Activated CD8-positive, alpha-beta memory T cell treated with anti-CD3 and anti-CD28 coated beads for 36 hours (primary cell): ENCODE data around the gene CROCC. TPM values are rescaled to one million over a fixed set of nuclear protein-coding genes. Genes with fewer than 3 reads are reported as not detected.

Experiments used
- CTCF ChIA-PET: fragments of 350-600 bp; sonication (Branson Sonifier 250); formaldehyde crosslinking; loops from one replicate; lab custom pipeline; 2021; ENCODE audit warnings: antibody characterized with exemption; lab: Charles Lee
- POLR2A ChIA-PET: fragments of 350-600 bp; sonication (Branson Sonifier 250); formaldehyde crosslinking; loops from one replicate; lab custom pipeline; 2021; ENCODE audit warnings: antibody characterized with exemption; lab: Charles Lee
- total RNA-seq, 2 experiments: library from RNA; stranded (reverse); gene quantifications; one replicate each; pipeline ENCODE4 v1.2.3, GENCODE V29; 2021

The CROCC gene
- total RNA-seq, 2 experiments from 2014 or later: 20.4 to 21.4 TPM

DNA sequence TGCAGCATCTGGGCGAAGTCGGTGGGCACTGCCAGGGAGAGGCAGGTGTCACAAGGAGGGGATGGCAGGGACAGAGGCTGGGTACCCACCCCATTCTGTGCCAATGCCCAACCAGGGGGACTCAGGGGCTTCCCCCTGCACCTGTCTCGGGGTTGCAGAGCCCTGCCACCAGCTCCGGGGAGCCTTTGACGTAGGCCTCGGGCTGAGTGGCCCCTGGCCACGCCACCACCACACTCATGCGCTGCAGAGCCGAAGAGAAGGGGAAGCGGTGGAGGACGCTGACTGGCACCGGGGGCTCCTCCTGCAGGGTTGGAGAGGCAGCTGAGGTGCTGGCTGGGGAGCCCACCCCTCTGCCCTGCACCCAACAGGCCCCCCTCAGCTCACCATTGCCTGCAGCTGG is 70.4 kb downstream of the CROCC start:
- ChIA-PET POLR2A (interaction anchor here (0.7 kb wide), 1 partner anchor 9 kb away, joined by 4 read pairs; no protein-coding TSS in a partner anchor), CTCF (no interaction called here)

DNA sequence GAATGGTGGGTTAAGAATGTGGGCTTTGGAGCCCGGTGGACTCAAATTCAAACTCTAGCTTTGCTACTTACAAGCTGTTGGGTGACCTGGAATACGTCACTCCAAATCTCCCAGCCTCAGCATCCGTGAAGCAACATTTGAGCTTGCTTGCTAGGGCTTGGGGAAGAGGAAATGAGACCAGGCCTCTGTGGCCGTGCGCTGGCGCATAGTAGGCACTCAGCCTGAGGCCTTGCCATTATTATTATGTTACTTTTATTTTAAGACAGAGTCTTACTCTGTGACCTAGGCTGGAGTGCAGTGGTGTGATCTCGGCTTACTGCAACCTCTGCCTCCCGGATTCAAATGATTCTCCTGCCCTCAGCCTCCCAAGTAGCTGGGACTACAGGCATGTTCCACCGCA is 70.9 kb downstream of the CROCC start:
- POLR2A ChIA-PET: interaction anchor here (0.7 kb wide), 1 partner anchor 8 kb away, joined by 4 read pairs; no protein-coding TSS in a partner anchor

DNA sequence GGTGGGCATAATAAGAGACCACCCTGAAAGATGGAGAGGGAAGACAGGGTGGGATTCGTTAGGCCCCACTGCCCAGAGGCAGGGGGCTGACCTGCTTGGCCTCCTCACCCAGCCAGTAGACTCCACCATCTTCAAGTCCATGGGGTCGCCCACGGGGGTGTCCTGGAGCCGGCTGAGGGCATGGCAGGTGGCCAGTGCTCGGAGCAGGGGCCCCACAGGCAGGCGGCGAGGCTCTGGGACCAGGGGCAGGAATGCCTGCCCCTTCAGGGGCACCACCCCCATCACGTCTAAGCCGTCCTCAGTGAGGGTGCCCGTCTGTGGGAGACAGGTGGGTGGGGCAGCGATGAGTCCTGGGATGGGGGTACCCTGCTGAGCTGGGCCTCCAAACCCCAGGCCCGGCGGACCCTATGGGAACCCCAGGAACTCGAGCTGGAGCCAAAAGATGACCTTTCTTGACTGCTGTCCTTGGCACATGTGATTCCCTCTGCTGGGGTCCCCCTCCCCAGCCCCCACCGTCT is 71.8 kb downstream of the CROCC start:
- CTCF ChIA-PET: no interaction called here

More for the DNA sequence above, 70.9 kb downstream of the CROCC start:
- CTCF ChIA-PET: interaction anchor here (0.5 kb wide), 1 partner anchor 29 kb away, joined by 5 read pairs; no protein-coding TSS in a partner anchor

DNA sequence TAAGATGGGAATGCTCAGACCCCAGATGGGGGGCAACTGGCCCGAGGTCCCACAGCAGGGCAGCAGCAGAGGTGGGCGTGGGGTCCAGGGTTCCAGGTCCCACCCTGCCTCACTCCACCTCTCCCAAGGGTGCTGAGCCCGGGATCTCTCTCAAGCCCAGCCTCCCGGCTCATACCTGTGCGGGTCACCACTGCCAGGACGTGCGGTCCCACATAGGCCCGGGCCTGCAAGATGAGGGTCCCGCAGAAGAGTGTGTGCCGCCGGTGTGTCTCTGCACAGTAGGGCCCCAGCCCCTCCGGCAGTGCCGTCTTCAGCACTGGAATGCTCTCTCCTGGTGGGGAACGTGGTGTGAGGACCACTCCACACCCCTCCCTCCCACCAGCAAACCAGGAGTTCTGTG is 75.1 kb downstream of the CROCC start:
- ChIA-PET POLR2A (no interaction called here), CTCF (interaction anchor here (0.6 kb wide), 1 partner anchor 40 kb away, joined by 4 read pairs; no protein-coding TSS in a partner anchor)

More for the DNA sequence above, 71.8 kb downstream of the CROCC start:
- POLR2A ChIA-PET: no interaction called here

DNA sequence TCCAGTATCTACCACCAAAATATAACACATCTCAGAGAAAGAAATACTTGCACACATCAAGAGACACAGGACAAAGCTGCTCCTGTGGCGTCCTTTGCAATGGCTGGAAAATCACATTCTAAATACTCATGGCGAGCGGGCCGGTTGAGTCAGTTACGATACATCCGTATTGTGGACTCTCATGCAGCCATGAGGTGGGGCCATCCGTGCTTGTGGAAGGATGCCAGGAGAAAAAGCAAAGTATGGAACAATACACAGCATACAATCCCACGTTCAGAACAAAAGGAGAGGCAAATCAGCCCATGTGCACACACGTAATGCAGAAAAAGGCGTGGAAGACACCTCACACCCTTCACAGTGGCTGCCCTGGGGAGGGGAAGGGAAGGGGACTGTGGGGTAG is 76.9 kb downstream of the CROCC start:
- ChIA-PET CTCF (interaction anchor here (0.6 kb wide), 1 partner anchor 33 kb away, joined by 4 read pairs; no protein-coding TSS in a partner anchor), POLR2A (no interaction called here)

DNA sequence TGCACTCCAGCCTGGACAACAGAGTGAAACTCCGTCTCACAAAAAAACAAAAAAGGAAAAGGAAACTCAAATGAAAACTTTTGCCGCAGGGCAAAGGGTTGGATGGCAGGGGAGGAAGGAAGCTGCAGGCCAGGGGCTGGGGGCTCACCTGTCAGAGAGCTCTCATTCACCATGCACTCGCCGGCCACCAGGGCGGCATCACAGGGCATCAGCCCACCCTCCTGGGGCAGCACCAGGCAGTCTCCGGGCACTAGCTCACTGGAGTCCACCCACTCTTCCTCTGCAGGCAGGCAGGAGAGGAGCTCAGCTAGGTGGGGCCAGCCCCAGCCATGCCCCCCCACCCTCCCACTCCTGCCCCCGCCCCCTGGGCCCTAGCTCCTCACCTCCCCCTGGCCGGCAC is 78.1 kb downstream of the CROCC start:
- CTCF ChIA-PET: no interaction called here
- POLR2A ChIA-PET: no interaction called here

DNA sequence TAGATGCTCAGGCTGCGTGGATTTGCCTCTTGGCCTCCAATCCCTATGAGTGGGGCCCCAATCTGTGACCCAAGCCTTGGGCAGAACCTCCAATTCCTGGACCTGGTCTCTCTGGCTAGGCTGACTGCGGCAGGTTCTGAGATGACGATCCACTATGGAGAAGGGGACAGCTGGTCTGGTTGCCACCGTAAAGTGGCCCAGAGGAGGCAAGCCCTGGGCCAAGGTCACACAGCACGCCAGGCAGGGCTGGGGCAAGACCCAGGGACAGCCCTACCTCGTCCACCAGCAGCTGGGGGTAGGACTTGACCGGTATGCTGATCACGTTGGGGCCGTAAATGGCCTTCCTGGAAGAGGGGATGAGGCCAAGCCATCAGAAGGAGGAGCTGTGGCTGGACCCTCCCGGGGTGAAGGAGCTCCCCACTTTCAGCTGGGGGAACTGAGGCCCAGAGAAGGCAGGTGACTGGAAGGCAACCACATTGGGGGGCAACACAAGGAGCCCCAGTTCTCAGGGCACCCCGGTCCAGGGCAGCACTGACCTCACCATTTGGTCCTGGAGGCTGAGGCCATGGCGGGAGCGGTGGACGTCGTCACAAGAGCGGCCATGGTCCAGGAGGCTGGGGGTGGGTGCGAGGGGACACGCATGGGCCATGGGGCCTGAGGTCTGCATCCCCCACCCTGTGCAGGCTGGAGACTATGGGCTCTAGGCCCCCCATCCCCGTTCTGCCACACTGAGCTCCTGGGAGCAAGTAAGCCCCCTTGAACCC is 80.2 kb downstream of the CROCC start:
- ChIA-PET POLR2A (interaction anchor here (0.6 to 0.8 kb wide), 2 partner anchors 10 to 74 kb away, joined by 3 to 4 read pairs; no protein-coding TSS in a partner anchor), CTCF (no interaction called here)

DNA sequence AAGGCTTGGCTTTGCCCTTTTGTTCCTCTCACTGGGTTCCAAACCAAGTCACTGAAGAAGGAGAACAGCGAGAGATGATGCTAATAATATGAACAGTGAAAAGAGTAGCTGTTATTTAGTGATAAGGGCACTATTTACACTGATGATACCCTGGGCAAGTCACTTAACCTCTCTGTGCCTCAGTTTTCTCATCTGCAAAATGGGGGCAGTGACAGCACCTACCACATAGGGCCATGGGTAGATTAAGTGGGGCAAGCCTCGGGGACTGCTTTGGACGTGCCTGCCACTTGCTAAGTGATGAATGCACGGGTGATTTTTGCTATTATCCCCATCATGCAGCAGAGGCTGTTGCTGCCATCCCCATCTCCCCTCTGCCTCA is 80.8 kb downstream of the CROCC start:
- POLR2A ChIA-PET: no interaction called here
- CTCF ChIA-PET: no interaction called here

DNA sequence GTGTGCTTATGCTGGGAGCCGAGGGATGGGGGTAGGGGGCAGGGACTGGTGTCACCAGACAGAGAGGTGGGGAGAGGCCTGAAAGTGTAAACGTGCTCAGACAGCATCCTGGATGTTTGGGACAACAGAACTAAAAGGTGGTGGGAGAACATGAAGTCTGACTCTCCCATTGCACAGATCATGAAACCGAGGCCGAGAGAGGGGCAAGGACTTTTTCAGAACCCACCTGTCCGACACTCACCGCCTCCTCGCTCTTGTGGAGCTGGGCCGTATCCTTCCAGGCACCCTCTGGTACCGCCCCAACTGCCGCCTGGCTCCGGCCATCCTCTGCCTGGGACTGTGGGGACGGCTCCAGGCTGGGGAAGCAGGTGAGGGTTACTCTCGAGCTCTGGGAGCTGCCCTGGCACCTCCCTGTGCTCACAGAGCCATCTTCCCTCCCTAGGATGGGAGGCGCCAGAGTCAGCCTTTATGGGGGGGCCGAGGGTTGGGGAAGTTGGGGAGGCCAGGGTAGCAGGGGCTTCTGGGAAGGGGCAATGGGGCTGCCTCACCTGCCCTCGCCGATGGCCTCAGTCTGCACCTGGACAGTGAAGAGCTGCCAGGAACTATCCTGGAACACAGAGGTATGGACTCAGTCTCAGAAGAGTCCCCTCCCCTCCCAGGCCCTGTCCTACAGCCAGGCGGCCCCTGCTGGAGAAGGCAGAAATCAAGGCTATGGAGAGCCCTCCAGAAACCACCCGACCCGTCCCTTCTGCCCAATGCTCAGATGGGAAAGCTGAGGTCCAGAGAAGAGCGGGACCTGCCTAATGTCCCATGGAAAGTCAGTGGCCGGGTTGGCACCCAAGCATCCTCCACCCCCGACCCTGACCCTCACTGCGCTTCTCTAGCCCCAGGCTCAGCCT is 83.0 kb downstream of the CROCC start:
- ChIA-PET CTCF (interaction anchor here (1.0 kb wide), 1 partner anchor 53 kb away, joined by 3 read pairs; no protein-coding TSS in a partner anchor), POLR2A (no interaction called here)

DNA sequence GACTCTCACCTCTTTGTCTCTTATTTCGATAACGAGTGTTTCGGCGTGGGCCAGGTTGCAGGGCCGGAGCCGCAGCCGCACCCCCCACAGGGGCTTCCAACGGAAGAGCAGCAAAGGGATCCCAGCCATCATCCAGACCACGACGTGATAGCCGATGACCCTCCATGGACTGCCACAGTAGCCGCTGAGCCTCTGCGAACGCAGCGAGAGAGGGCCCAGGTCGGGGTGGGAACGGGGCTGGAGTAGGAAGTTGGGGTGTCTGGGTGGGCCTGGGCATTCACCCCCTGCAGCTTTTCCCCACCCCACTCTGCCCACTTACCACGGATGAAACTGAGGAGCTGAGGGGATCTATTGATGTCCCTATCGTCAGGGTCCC is 83.6 kb downstream of the CROCC start:
- ChIA-PET POLR2A (no interaction called here), CTCF (no interaction called here)

DNA sequence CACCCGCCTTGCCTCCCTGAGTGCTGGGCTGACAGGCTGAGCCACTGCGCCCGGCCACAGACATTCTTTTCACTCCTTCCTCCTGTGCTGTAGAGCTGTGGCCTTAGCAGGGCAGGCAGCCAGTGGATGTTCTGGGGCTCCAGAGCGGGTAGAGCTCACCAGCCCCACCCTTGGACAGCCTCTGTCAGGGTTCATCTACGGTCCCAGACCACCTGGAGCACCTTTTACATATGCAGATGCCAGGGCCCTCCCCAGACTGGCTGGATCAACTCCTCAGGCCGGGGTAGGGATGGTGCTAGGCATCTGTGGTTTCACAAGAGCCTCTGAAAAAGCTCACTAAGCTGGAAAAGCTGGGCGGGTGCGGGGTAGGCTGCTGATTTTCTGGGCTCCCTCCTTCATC is 85.4 kb downstream of the CROCC start:
- CTCF ChIA-PET: no interaction called here

DNA sequence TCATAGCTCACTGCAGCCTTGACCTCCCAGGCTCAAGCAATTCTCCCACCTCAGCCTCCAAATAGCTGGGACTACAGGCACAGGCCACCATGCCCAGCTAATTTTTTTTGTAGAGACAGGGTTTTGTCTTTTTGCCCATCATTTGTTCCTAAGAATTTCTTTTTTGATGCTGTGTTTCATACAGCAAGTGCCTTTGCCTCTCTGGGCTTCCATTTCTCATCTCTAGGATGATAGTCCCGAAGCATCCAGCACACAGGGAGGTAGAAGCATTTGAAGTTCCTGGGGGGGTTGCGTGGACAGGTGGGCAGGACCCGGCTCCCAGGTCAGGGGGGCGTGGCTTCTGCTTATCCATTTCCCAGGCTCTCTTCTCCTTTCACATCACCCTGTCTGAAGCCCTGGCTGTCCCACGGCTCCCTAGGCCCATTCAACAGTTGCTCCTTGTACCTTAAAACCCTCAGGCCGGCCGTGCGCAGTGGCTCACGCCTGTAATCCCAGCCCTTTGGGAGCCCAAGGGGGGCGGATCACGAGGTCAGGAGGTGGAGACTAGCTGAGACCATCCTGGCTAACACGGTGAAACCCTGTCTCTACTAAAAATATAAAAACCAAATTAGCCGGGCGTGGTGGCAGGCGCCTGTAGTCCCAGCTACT is 86.6 kb downstream of the CROCC start:
- ChIA-PET POLR2A (no interaction called here), CTCF (no interaction called here)

More for the DNA sequence above, 85.4 kb downstream of the CROCC start:
- POLR2A ChIA-PET: no interaction called here

DNA sequence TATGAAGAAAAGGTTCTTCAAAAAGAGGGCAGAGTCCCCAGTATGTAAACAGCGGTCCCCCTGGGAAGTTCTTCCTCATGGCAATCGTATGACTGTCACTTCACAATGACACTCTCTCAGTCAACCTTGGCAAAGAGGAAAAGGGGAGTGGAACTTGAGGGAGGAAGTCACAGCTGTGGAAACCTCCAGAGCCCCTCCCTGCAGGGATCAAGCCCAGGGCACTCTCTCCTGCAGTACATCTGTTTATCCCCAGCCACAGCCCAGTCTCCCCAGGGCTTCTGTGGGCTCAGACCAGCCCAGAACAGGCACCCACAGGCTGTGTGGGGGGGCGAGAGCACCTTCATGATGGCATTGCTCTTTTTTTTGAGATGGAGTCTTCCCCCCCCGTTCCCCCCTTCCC is 88.0 kb downstream of the CROCC start:
- POLR2A ChIA-PET: interaction anchor here (0.6 kb wide), 1 partner anchor 56 kb away, joined by 3 read pairs; no protein-coding TSS in a partner anchor
- CTCF ChIA-PET: no interaction called here

DNA sequence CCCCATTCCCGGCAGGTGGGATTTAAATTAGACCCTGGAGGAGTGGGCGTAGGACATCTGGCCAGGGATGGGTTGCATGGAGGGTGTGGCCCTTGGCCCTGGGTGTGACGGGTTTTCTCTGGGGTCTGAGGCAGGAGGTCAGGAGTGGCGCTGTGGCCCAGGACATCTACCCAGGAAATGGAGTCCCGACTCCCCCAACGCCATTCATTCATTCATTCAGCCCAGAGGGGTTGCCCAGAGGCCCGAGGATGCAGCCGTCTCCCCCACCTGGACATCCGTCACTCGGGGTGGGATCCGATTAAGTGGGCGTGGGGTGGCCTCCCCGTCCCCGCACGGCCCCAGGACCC is 89.3 kb downstream of the CROCC start:
- CTCF ChIA-PET: no interaction called here
- POLR2A ChIA-PET: no interaction called here

DNA sequence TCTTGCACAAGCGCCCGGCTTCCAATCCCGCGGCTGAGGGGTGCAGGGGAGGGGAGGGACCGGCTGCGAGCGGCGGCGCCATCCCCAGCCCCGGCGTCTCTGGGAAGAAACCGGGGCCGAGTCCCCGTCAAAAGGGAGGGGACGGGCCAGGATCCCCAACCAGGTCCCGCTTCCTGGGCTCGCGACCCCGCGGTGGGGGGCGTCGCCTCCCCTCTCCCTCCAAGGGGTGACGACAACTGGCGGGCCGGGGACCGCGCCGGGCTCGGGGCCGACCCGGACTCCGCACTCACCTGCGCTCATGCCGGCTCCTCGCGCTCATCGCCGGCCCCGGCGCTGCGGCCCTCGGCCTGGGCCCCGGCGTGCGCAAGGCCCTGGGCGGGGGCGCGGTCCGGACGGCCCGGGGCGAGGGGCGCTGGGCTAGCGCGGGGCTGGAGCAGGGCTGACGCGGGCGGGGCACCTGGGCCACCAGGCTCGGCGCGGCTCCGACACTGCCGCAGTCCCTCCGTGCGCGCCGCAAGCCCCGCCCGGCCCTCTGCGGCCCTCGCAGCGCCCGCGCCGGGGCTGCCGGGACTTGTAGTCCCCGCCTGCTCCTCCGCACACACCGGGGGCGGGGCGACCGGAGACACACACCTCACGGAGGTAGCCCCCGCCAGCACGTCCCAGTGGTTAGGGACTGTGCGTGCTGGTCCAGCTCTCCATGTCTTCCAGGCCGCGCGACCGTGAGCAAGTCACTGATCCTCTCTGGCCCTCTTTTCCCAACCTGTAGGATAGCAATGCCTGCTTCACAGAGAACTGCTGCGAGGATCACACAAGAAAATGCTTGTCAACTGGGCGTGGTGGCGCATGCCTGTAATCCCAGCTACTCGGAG is 89.9 kb downstream of the CROCC start, which contains the start of gene ATP13A2:
Gene ATP13A2 (minus strand): TSS at position 490 of the 869 bp plus-strand sequence. CDS start 190 bp downstream, at position 300.
- ChIA-PET CTCF (no interaction called here), POLR2A (no interaction called here)

DNA sequence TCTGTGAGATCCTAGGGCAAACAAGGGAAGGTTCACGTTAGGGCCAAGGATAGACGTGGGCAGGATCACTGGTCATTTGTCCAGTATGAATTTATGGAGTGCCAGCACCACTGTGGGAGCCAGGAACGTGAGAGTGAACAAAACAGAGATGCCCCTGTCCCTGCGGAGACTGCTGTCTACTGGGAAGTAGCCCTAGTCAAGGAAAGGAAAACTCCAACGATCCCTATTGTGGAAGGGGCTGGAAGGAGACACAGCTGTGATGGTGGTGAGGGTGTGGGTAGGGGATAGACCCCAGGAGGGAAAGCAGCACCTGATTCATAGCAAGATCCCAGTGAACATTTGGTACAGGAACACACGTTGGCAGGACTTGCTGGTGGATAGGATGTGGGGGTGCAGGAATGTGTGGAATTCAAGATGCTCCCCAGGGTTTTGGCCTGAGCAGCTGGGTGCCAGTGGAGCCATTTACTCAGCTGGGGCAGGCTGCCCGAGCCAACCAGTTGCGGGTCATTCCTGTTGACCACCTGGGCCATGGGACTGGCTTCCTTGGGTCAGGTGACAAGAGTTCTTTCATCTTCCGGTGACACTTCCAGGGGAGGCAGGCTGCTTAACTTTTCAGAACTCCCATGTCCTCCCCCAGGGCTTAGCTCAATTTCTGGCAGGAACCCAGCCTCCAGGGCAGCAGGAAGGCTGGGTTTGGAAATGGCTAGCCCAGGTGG is 91.2 kb downstream of the CROCC start:
- POLR2A ChIA-PET: no interaction called here

DNA sequence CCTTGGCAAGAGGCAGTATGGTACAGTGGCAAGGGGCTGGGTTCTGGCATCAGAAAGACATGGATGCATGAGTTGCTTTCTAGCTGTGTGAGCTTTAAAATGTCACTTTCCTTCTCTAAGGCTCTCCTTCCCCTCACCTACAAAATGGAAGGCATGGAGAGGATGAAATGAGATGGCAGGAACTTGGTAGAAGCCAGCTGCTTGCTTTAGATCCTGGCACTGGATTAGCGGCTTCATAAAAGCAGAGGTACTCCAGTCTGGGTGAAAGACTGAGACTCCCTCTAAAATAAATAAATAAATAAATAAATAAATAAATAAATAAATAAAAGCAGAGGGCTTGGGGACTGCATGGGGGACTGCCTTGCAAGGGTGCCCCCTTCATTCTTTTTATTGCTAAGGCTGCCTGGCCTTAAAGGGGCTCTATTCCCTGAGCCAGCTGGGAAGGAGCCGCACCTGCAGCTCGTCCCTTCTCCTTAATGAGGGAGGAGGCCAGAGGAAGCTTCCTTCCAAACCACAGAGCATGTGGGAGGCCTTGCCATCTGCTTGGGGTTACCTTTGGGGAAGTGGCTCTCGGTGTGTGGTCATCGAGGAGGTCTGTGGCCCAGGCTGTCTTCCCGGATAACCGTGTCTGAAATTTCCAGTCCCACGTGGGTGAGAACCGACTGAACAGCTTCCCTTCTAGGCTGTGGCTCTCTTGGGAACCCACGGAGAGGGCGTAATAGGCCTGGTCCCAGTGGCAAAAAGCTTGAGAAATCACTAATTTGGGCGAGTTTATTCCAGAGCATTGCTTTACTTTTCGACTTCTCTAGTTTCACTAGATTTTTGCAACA is 92.0 kb downstream of the CROCC start:
- ChIA-PET POLR2A (no interaction called here), CTCF (interaction anchor here (1.5 kb wide), 1 partner anchor 9 kb away, joined by 5 read pairs; no protein-coding TSS in a partner anchor)

More for the DNA sequence above, 91.2 kb downstream of the CROCC start:
- CTCF ChIA-PET: interaction anchor here (1.5 kb wide), 1 partner anchor 10 kb away, joined by 5 read pairs; no protein-coding TSS in a partner anchor
